Neuronal stem cell (in vitro differentiated cells): ENCODE measurements around the gene CNTNAP2.

Experiments used
- DNase-seq: peaks from one replicate; pipeline ENCODE4 v3.0.0-alpha.2; 2013; ENCODE audit warnings: low spot score
- H2AFZ ChIP-seq: one replicate; pipeline ENCODE4 v1.6.1; 2013; ENCODE audit warnings: mild to moderate bottlenecking, low read length, inconsistent platforms
- H2AK5ac ChIP-seq: 2 replicates; pipeline ENCODE4 v1.6.1; 2013; ENCODE audit warnings: low read depth, mild to moderate bottlenecking, inconsistent platforms, low read length, moderate library complexity, mixed read lengths
- H2BK120ac ChIP-seq: 2 replicates; pipeline ENCODE4 v1.6.1; 2013; ENCODE audit warnings: low read depth, mild to moderate bottlenecking, inconsistent platforms, low read length, moderate library complexity, mixed read lengths
- H2BK12ac ChIP-seq: one replicate; pipeline ENCODE4 v1.6.1; 2013; ENCODE audit warnings: low read length, inconsistent platforms
- H2BK15ac ChIP-seq: 2 replicates; pipeline ENCODE4 v1.6.1; 2013; ENCODE audit warnings: mild to moderate bottlenecking, low read length, inconsistent platforms, mixed read lengths
- H2BK5ac ChIP-seq: one replicate; pipeline ENCODE4 v1.6.1; 2013; ENCODE audit warnings: inconsistent platforms, mild to moderate bottlenecking, low read length, moderate library complexity
- H3K14ac ChIP-seq: one replicate; pipeline ENCODE4 v1.6.1; 2013; ENCODE audit warnings: low read length, inconsistent platforms
- H3K18ac ChIP-seq: 2 replicates; pipeline ENCODE4 v1.6.1; 2013; ENCODE audit warnings: low read length, inconsistent platforms
- H3K23ac ChIP-seq: 2 replicates; pipeline ENCODE4 v1.6.1; 2013; ENCODE audit warnings: low read depth, mild to moderate bottlenecking, mixed read lengths, low read length, inconsistent platforms; ENCODE audit not compliant: poor library complexity
- H3K27ac ChIP-seq: replicated peaks from 3 replicates; pipeline ENCODE4 v1.5.1; 2013; ENCODE audit warnings: low read length, inconsistent platforms
- H3K27me3 ChIP-seq, 3 experiments: 2 replicates each; pipeline ENCODE4 v1.6.1; 2013; ENCODE audit warnings: low read length in 3 of 3, mild to moderate bottlenecking in 2 of 3, inconsistent platforms in 1 of 3, low read depth in 1 of 3, mixed read lengths in 1 of 3, moderate library complexity in 1 of 3; ENCODE audit not compliant: control insufficient read depth in 3 of 3, insufficient read depth in 3 of 3
- H3K36me3 ChIP-seq, 2 donors: replicated peaks in 1 of 2; 2 replicates each; pipeline ENCODE4 v1.6.1; 2013; ENCODE audit warnings: low read length in 2 of 2; ENCODE audit not compliant: control insufficient read depth in 2 of 2, insufficient read depth in 2 of 2
- H3K4ac ChIP-seq: 2 replicates; pipeline ENCODE4 v1.6.1; 2013; ENCODE audit warnings: inconsistent platforms, mild to moderate bottlenecking, low read length, moderate library complexity
- H3K4me1 ChIP-seq, 2 donors: 1 replicate in 1 of 2; 2 replicates in 1 of 2; pipeline ENCODE4 v1.6.1; 2013; ENCODE audit warnings: low read length in 2 of 2, low read depth in 1 of 2; ENCODE audit not compliant: control insufficient read depth in 2 of 2, insufficient read depth in 1 of 2
- H3K4me2 ChIP-seq: one replicate; pipeline ENCODE4 v1.6.1; 2013; ENCODE audit warnings: mild to moderate bottlenecking, low read length, inconsistent platforms; ENCODE audit not compliant: insufficient read depth, poor library complexity, severe bottlenecking
- H3K4me3 ChIP-seq, 2 donors: 2 replicates each; pipeline ENCODE4 v1.5.1; 2013; ENCODE audit warnings: low read length in 2 of 2, mild to moderate bottlenecking in 2 of 2, inconsistent platforms in 1 of 2, moderate library complexity in 1 of 2
- H3K79me1 ChIP-seq: one replicate; pipeline ENCODE4 v1.6.1; 2013; ENCODE audit warnings: low read depth, mild to moderate bottlenecking, inconsistent platforms, low read length, moderate library complexity
- H3K9ac ChIP-seq: one replicate; pipeline ENCODE4 v1.6.1; 2013; ENCODE audit warnings: mild to moderate bottlenecking, low read depth, low read length, inconsistent platforms; ENCODE audit not compliant: poor library complexity
- H3K9me3 ChIP-seq, 2 donors: replicated peaks in 1 of 2; 2 replicates each; pipeline versions ENCODE3 to v1.6.1; 2013; ENCODE audit warnings: low read length in 2 of 2, mild to moderate bottlenecking in 2 of 2, inconsistent platforms in 1 of 2, low read depth in 1 of 2, mixed read lengths in 1 of 2, moderate library complexity in 1 of 2; ENCODE audit not compliant: control insufficient read depth in 2 of 2, insufficient read depth in 1 of 2
- H4K8ac ChIP-seq: one replicate; pipeline ENCODE4 v1.6.1; 2013; ENCODE audit warnings: low read depth, mild to moderate bottlenecking, inconsistent platforms, low read length, moderate library complexity
- H4K91ac ChIP-seq: one replicate; pipeline ENCODE4 v1.6.1; 2013; ENCODE audit warnings: low read length, low read depth, mild to moderate bottlenecking, inconsistent platforms; ENCODE audit not compliant: poor library complexity
- WGBS, 2 donors: extraction: QIAGEN DNeasy Blood & Tissue Kit; methylation state at CpG; one replicate each; pipeline ENCODE4 v1.1.7; 2013; ENCODE audit warnings: missing lambda C conversion rate in 2 of 2, mixed read lengths in 1 of 2; ENCODE audit not compliant: insufficient read length in 2 of 2, insufficient replicate concordance in 1 of 2; ENCODE audit errors: extremely low coverage in 2 of 2; 5-methylcytosine and 5-hydroxymethylcytosine counted together

The CNTNAP2 gene

GRCh38 chr7:146401939-146402338 is 285.3 kb downstream of the CNTNAP2 start:
- H3K23ac ChIP-seq = no peak overlapping the region
- no peak overlapping the region for H2BK120ac ChIP-seq
- no peak overlapping the region for H4K8ac ChIP-seq
- no peak overlapping the region for H3K14ac ChIP-seq
- no peak overlapping the region for H2BK5ac ChIP-seq
- H3K27ac ChIP-seq = no peak overlapping the region
- no peak overlapping the region for H4K91ac ChIP-seq
- H2BK12ac ChIP-seq = no peak overlapping the region
- H3K4me1 ChIP-seq = no peaks in the 10 kb centered on the region
- H3K9ac ChIP-seq = no peak overlapping the region
- no peaks in the 10 kb centered on the region for H3K27me3 ChIP-seq
- H2AK5ac ChIP-seq = no peak overlapping the region
- H3K9me3 ChIP-seq = no peaks in the 10 kb centered on the region
- H3K4me2 ChIP-seq = no peak overlapping the region
- no peak overlapping the region for H3K4me3 ChIP-seq
- no peak overlapping the region for H3K4ac ChIP-seq
- no CpG with 5 or more reads among the region's 3 CpGs for WGBS, 2 donors
- no peaks in the 10 kb centered on the region for H3K79me1 ChIP-seq
- no peaks in the 10 kb centered on the region for H3K36me3 ChIP-seq
- H2AFZ ChIP-seq = no peak overlapping the region
- H2BK15ac ChIP-seq = no peak overlapping the region
- H3K18ac ChIP-seq = no peak overlapping the region
- DNase-seq = no peak

GRCh38 chr7:146405737-146406136 is 289.1 kb downstream of the CNTNAP2 start:
- H3K27ac ChIP-seq = no peak overlapping the region
- H3K36me3 ChIP-seq = no peaks in the 10 kb centered on the region
- H3K27me3 ChIP-seq = no peaks in the 10 kb centered on the region
- H2BK5ac ChIP-seq = no peak overlapping the region
- WGBS, 2 donors = no CpG with 5 or more reads among the region's 1 CpG
- no peak overlapping the region for H3K4me3 ChIP-seq
- H2AFZ ChIP-seq = no peak overlapping the region
- H2BK15ac ChIP-seq = no peak overlapping the region
- no peak overlapping the region for H3K4ac ChIP-seq
- no peak overlapping the region for H4K91ac ChIP-seq
- no peaks in the 10 kb centered on the region for H3K4me1 ChIP-seq
- no peak overlapping the region for H3K23ac ChIP-seq
- H2BK12ac ChIP-seq = no peak overlapping the region
- DNase-seq = no peak
- H2AK5ac ChIP-seq = no peak overlapping the region
- H3K79me1 ChIP-seq = no peaks in the 10 kb centered on the region
- H3K14ac ChIP-seq = no peak overlapping the region
- H3K9me3 ChIP-seq = no peaks in the 10 kb centered on the region
- H2BK120ac ChIP-seq = no peak overlapping the region
- H4K8ac ChIP-seq = no peak overlapping the region
- H3K18ac ChIP-seq = no peak overlapping the region
- H3K9ac ChIP-seq = no peak overlapping the region
- H3K4me2 ChIP-seq = no peak overlapping the region

- Histone ChIP-seq H3K27me3 (no peaks in the 10 kb centered on the region), H3K18ac (no peak overlapping the region), H2BK12ac (no peak overlapping the region), H3K9ac (no peak overlapping the region), H2BK120ac (no peak overlapping the region), H3K14ac (no peak overlapping the region), H2AFZ (no peak overlapping the region), H4K91ac (no peak overlapping the region), H3K4ac (no peak overlapping the region), H3K9me3 (no peaks in the 10 kb centered on the region), H3K23ac (no peak overlapping the region), H3K36me3 (no peaks in the 10 kb centered on the region), H2AK5ac (no peak overlapping the region), H3K4me1 (peaks cover 0 to 6% of the 10 kb centered on the region in 2 donors), H2BK15ac (no peak overlapping the region), H3K4me3 (no peak overlapping the region), H2BK5ac (no peak overlapping the region), H4K8ac (no peak overlapping the region), H3K79me1 (no peaks in the 10 kb centered on the region), H3K4me2 (no peak overlapping the region), H3K27ac (no peak overlapping the region)
- no CpG with 5 or more reads among the region's 7 CpGs for WGBS, 2 donors
- no peak for DNase-seq
Measured at GRCh38 chr7:146411975-146412374, 295.4 kb downstream of the CNTNAP2 start.

- no peak overlapping the region for H3K9ac ChIP-seq
- H2BK12ac ChIP-seq = no peak overlapping the region
- H2AFZ ChIP-seq = no peak overlapping the region
- no peak overlapping the region for H2BK5ac ChIP-seq
- no peaks in the 10 kb centered on the region for H3K9me3 ChIP-seq
- H3K4me3 ChIP-seq = no peak overlapping the region
- no peaks in the 10 kb centered on the region for H3K36me3 ChIP-seq
- H3K79me1 ChIP-seq = no peaks in the 10 kb centered on the region
- H3K23ac ChIP-seq = no peak overlapping the region
- H3K27ac ChIP-seq = no peak overlapping the region
- H2BK15ac ChIP-seq = no peak overlapping the region
- no peak overlapping the region for H4K8ac ChIP-seq
- no peak overlapping the region for H4K91ac ChIP-seq
- no CpG with 5 or more reads among the region's 3 CpGs for WGBS, 2 donors
- no peak overlapping the region for H3K14ac ChIP-seq
- H2AK5ac ChIP-seq = no peak overlapping the region
- DNase-seq = no peak
- no peak overlapping the region for H3K18ac ChIP-seq
- H3K4me1 ChIP-seq = peaks cover 0 to 6% of the 10 kb centered on the region in 2 donors
- H2BK120ac ChIP-seq = no peak overlapping the region
- H3K4ac ChIP-seq = no peak overlapping the region
- no peaks in the 10 kb centered on the region for H3K27me3 ChIP-seq
- no peak overlapping the region for H3K4me2 ChIP-seq
Measured at GRCh38 chr7:146412781-146413180, 296.2 kb downstream of the CNTNAP2 start.
